ENCODE measurements around the gene MYO3A. TPM values are rescaled to one million over a fixed set of nuclear protein-coding genes. Genes with fewer than 3 reads are reported as not detected.

Gene MYO3A
- total RNA-seq, 1 donor from 2014 or later = 1.1 TPM

GRCh38 chr10:26025523-26025922 lies 91.5 kb downstream of the MYO3A start:
- CTCF ChIA-PET = no interaction called here
- no peak overlapping the region for H3K4me3 Mint-ChIP-seq

GRCh38 chr10:26029858-26030257 lies 95.8 kb downstream of the MYO3A start:
- no peaks in the 10 kb centered on the region for H3K9me3 Mint-ChIP-seq
- no peak for TF ChIP-seq CTCF (IDR thresholded peaks at IDR 0.05)
- no peaks in the 10 kb centered on the region for H3K27me3 Mint-ChIP-seq

More at GRCh38 chr10:26025523-26025922, 91.5 kb downstream of the MYO3A start:
- POLR2A ChIA-PET = no interaction called here
- ATAC-seq (ENCODE audit: low read depth) = no peak
- H3K27me3 Mint-ChIP-seq = no peaks in the 10 kb centered on the region
- DNase-seq = no peak
- no peak for TF ChIP-seq CTCF (IDR thresholded peaks at IDR 0.05)
- H3K27ac Mint-ChIP-seq = no peak overlapping the region
- H3K9me3 Mint-ChIP-seq = no peaks in the 10 kb centered on the region
- H3K4me1 Mint-ChIP-seq = no peaks in the 10 kb centered on the region
- intact Hi-C loops (cut with micrococcal nuclease) = no loop called here
- no peaks in the 10 kb centered on the region for H3K36me3 Mint-ChIP-seq (ENCODE audit: low read depth)

GRCh38 chr10:26031300-26031699 lies 97.3 kb downstream of the MYO3A start:
- Mint-ChIP-seq H3K27ac (no peak overlapping the region), H3K27me3 (no peaks in the 10 kb centered on the region)
- no peak for ATAC-seq (ENCODE audit: low read depth)

More at GRCh38 chr10:26029858-26030257, 95.8 kb downstream of the MYO3A start:
- H3K4me3 Mint-ChIP-seq = no peak overlapping the region
- no peaks in the 10 kb centered on the region for H3K4me1 Mint-ChIP-seq
- no peak overlapping the region for H3K27ac Mint-ChIP-seq
- ChIA-PET CTCF (no interaction called here), POLR2A (no interaction called here)
- intact Hi-C loops (cut with micrococcal nuclease) = no loop called here
- ATAC-seq (ENCODE audit: low read depth) = no peak
- no peak for DNase-seq
- H3K36me3 Mint-ChIP-seq (ENCODE audit: low read depth) = no peaks in the 10 kb centered on the region

GRCh38 chr10:26043469-26043868 lies 109.4 kb downstream of the MYO3A start:
- Mint-ChIP-seq H3K4me3 (no peak overlapping the region), H3K36me3 (ENCODE audit: low read depth) (no peaks in the 10 kb centered on the region), H3K9me3 (peaks cover 16% of the 10 kb centered on the region), H3K27me3 (no peaks in the 10 kb centered on the region), H3K27ac (no peak overlapping the region), H3K4me1 (no peaks in the 10 kb centered on the region)
- POLR2A ChIA-PET = no interaction called here
- no peak for TF ChIP-seq CTCF (IDR thresholded peaks at IDR 0.05)
- CTCF ChIA-PET = no interaction called here
- no peak for ATAC-seq (ENCODE audit: low read depth)
- DNase-seq = no peak
- intact Hi-C loops (cut with micrococcal nuclease) = no loop called here

More at GRCh38 chr10:26031300-26031699, 97.3 kb downstream of the MYO3A start:
- Mint-ChIP-seq H3K4me1 (no peaks in the 10 kb centered on the region), H3K36me3 (ENCODE audit: low read depth) (no peaks in the 10 kb centered on the region), H3K4me3 (no peak overlapping the region), H3K9me3 (no peaks in the 10 kb centered on the region)
- intact Hi-C loops (cut with micrococcal nuclease) = no loop called here
- no peak for DNase-seq
- TF ChIP-seq CTCF (IDR thresholded peaks at IDR 0.05) = no peak
- CTCF ChIA-PET = no interaction called here
- POLR2A ChIA-PET = no interaction called here

GRCh38 chr10:26044141-26044749 lies 110.2 kb downstream of the MYO3A start:
- ChIA-PET CTCF (no interaction called here), POLR2A (no interaction called here)
- H3K27me3 Mint-ChIP-seq = no peaks in the 10 kb centered on the region
- no peak overlapping the region for H3K4me3 Mint-ChIP-seq
- ATAC-seq (ENCODE audit: low read depth) (no peak), DNase-seq (no peak)
- H3K4me1 Mint-ChIP-seq = no peaks in the 10 kb centered on the region
- TF ChIP-seq CTCF (IDR thresholded peaks at IDR 0.05) = no peak
- peaks cover 16% of the 10 kb centered on the region for H3K9me3 Mint-ChIP-seq
- H3K36me3 Mint-ChIP-seq (ENCODE audit: low read depth) = no peaks in the 10 kb centered on the region
- intact Hi-C loops (cut with micrococcal nuclease) = no loop called here
- H3K27ac Mint-ChIP-seq = no peak overlapping the region

Measured in activated B cell treated with CpG ODN at 0.5 μM for 24 hours (primary cell).